ENCODE data around the gene ENAM.

GRCh38 chr4:70637239-70637913 lies 8.8 kb downstream of the ENAM start:
- TF ChIP-seq CTCF (IDR thresholded peaks at IDR 0.05) (no peak), POLR2A (IDR thresholded peaks at IDR 0.05) (no peak), EP300 (IDR thresholded peaks at IDR 0.05) (no peak)
